ENCODE data around the gene VAMP7.

The VAMP7 gene

DNA sequence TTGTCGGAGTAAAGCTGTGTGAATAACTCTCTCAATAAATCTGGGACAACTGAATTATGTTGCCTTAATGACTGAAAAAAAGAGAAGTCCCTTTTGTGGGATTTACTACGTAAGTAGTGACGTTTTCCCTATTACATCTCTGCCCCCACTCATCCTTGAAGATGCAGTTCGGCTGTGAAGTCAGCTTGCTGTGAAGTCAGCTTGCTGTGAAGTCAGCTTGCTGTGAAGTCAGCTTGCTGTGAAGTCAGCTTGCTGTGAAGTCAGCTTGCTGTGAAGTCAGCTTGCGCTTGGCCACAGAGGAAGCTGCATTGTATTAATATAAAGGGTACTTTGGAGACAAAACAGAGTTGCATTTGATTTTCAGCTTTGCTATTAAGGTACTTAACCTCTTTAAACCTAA lies 8.0 kb upstream of the VAMP7 start:
- no peak for TF ChIP-seq POLR2AphosphoS5 (IDR thresholded peaks at IDR 0.05; ENCODE audit: low read depth, low read length)
- FAIRE-seq (no peak), DNase-seq (ENCODE audit: insufficient read length, low spot score) (no peak)

DNA sequence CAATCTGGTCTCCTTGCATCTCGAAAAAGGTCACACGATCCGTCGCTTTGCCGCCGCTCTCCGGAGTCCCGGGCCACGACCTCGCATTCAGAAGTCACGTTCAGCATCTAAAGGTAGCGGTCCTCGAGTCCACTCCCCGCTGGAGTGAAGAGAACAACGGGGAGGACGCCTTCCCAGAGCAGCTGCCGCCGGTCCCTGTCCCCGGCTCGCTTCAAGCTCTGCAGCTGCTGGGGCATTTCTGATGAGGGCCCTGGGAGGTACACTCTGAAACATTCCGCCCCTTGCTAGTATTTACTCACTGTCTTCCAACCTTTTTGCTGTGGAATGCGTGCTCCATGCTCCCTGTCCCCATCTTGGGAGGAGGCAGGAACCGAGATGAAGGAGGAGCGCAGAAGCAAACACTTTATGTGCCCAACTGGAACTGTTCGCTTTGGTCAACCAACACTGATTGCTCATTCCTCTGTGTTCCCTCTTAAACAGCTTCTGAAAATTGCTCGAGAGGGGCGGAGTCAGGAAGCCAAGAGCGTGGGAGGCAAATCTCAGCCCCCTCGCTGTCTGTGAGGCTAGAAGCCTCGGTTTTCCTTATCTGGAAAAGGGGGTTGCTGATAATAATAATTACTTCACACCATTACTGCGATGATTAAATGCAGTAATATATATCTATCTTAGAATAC lies 6.4 kb upstream of the VAMP7 start:
- FAIRE-seq (no peak), DNase-seq (ENCODE audit: insufficient read length, low spot score) (no peak)
- no peak for TF ChIP-seq POLR2AphosphoS5 (IDR thresholded peaks at IDR 0.05; ENCODE audit: low read depth, low read length)
- TF ChIP-seq POLR2A (IDR thresholded peaks at IDR 0.05; ENCODE audit: low read depth, low read length) = no peak
- no peak for TF ChIP-seq TAF1 (IDR thresholded peaks at IDR 0.05; ENCODE audit: low read depth, low read length)
- TF ChIP-seq PAX5 (IDR thresholded peaks at IDR 0.05; ENCODE audit: insufficient read depth, low read length, severe bottlenecking) = no peak
- TF ChIP-seq SPI1 (IDR thresholded peaks at IDR 0.05; ENCODE audit: low read depth, low read length) = no peak
- TF ChIP-seq POU2F2 (IDR thresholded peaks at IDR 0.05; ENCODE audit: low read depth, low read length) = no peak

DNA sequence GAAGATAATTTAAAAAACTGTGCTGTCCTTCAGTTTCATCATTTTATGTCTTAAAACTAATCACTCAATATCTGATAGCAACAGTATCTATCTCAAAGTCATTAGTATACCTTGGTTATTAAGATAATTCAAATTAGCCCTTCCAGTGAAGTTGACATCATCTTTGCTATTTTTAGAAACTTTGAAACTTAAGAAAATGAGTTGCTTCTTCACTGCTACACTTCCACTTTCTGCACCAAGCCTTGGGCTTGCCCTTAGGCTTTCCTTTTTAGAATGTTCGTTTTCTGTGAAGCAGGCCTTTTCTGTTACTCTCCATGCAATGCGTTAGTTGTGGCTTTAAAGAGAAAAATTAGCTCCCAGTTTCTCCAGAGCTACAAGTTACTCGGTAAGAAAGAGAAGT lies 4.4 kb upstream of the VAMP7 start:
- DNase-seq (ENCODE audit: insufficient read length, low spot score) (no peak), FAIRE-seq (peak; percentile 47)
- TF ChIP-seq POLR2AphosphoS5 (IDR thresholded peaks at IDR 0.05; ENCODE audit: low read depth, low read length) (no peak), POLR2A (IDR thresholded peaks at IDR 0.05; ENCODE audit: low read depth, low read length) (no peak), SPI1 (IDR thresholded peaks at IDR 0.05; ENCODE audit: low read depth, low read length) (peak; percentile 51)

DNA sequence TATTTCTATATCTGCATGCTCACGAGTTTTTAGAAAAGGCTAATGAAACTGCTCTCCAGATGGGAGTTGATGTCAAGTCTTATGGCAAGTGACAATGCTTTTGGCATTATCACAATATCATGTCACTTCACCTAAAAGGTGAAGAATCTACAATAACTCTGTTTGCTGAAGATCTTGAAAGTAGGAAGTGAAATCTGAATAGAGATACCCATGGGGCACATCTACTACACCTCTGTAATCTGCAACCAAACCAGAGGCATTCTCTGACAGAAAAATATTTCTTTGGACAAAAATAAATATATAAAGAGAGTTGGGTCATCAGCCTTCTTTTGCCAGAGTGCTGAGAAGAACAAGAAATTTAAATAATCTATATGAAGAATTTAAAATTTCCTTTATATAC lies 3.9 kb upstream of the VAMP7 start:
- FAIRE-seq (no peak), DNase-seq (ENCODE audit: insufficient read length, low spot score) (no peak)
- TF ChIP-seq POLR2A (IDR thresholded peaks at IDR 0.05; ENCODE audit: low read depth, low read length) = no peak
- peak; percentile 63 for TF ChIP-seq SPI1 (IDR thresholded peaks at IDR 0.05; ENCODE audit: low read depth, low read length)

DNA sequence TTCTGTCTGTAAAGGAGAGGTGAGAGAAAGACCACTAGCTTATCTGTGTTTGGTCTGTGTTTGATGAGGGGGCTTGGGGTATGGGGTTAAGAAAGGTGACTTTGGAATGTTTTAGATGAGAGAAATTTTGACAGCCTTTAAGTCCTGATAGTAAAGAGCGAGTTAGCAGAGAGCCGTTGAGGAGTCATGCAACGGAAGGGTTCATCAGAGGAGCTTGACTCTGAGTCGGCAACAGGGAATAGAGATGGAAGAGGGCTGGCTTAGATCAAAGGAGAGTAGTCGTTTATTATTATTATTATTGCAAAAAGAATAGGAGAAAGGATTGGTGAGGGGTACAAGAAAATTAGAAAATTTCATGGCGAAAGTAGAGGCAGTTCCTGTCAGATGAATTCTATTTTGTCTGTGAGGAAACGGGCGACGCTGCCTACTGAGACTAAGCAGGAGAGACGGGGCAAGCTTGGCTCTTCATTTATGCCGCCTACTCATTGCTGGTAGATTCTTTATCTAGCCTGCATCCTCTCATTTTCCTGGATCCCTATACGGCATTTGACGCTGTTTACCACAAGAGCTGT lies 473 bp upstream of the VAMP7 start:
- DNase-seq (ENCODE audit: insufficient read length, low spot score) (no peak), FAIRE-seq (no peak)
- TF ChIP-seq POU2F2 (IDR thresholded peaks at IDR 0.05; ENCODE audit: low read depth, low read length) = no peak
- TF ChIP-seq POLR2A (IDR thresholded peaks at IDR 0.05; ENCODE audit: low read depth, low read length) = no peak
- TF ChIP-seq POLR2AphosphoS5 (IDR thresholded peaks at IDR 0.05; ENCODE audit: low read depth, low read length) = no peak
- no peak for TF ChIP-seq TAF1 (IDR thresholded peaks at IDR 0.05; ENCODE audit: low read depth, low read length)
- no peak for TF ChIP-seq SPI1 (IDR thresholded peaks at IDR 0.05; ENCODE audit: low read depth, low read length)
- TF ChIP-seq PAX5 (IDR thresholded peaks at IDR 0.05; ENCODE audit: insufficient read depth, low read length, severe bottlenecking) = no peak

DNA sequence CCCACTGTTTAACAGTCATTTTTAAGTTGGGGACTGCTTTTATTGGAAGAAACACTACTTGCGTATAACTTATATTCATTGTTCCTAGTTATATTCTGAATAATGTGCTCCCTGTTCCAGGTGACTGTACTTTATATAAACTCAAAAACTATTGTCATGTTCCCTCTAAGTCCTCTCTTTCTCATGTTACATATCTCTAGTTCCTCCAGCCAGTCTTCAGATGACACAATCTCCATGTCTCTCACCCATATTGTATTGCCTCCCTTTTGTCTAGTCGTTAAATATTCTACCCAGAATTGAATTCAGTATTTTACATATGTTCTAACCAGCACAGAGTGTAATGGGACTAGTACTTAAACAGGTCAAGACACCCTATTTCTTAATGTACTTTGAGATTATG lies 5.3 kb downstream of the VAMP7 start:
- FAIRE-seq = no peak
- TF ChIP-seq TAF1 (IDR thresholded peaks at IDR 0.05; ENCODE audit: low read depth, low read length) (no peak), POLR2A (IDR thresholded peaks at IDR 0.05; ENCODE audit: low read depth, low read length) (no peak), PAX5 (IDR thresholded peaks at IDR 0.05; ENCODE audit: insufficient read depth, low read length, severe bottlenecking) (no peak), POLR2AphosphoS5 (IDR thresholded peaks at IDR 0.05; ENCODE audit: low read depth, low read length) (no peak), POU2F2 (IDR thresholded peaks at IDR 0.05; ENCODE audit: low read depth, low read length) (no peak), SPI1 (IDR thresholded peaks at IDR 0.05; ENCODE audit: low read depth, low read length) (no peak)
- no peak for DNase-seq (ENCODE audit: insufficient read length, low spot score)

DNA sequence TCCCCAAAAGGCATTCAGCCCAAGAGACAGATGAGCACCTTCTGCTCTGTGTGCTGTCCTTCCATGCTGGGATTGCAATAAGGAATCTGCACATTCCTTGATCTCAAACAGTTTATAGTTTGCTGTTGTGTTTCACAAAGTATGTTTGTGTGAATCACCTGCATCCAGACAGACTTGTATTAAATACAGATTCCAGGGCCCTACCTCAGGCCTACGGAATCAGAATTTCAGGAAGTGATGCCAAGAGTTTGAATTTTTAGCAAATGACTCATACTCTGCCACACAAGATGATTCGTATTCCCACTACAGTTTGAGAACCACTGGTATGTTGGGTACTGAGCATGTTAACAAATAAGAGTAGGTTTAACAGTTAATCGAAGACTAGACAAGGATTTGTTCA lies 7.0 kb downstream of the VAMP7 start:
- FAIRE-seq = no peak

DNA sequence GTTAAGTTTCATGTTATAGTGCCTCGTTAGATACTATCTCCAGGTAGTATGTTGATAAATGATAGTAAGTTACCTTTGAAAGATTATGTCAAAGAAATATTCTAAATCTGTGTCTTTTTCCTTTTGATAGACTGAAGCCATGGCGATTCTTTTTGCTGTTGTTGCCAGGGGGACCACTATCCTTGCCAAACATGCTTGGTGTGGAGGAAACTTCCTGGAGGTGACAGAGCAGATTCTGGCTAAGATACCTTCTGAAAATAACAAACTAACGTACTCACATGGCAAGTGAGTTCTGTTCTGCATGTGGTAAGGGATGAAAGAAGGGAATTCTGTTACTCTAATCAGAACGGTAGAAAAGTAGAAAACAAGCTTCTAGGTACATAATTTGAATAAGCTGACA lies 8.2 kb downstream of the VAMP7 start:
- FAIRE-seq = no peak
- DNase-seq (ENCODE audit: insufficient read length, low spot score) = no peak

More for the DNA sequence above, 7.0 kb downstream of the VAMP7 start:
- DNase-seq (ENCODE audit: insufficient read length, low spot score) = no peak
- no peak for TF ChIP-seq POLR2A (IDR thresholded peaks at IDR 0.05; ENCODE audit: low read depth, low read length)

DNA sequence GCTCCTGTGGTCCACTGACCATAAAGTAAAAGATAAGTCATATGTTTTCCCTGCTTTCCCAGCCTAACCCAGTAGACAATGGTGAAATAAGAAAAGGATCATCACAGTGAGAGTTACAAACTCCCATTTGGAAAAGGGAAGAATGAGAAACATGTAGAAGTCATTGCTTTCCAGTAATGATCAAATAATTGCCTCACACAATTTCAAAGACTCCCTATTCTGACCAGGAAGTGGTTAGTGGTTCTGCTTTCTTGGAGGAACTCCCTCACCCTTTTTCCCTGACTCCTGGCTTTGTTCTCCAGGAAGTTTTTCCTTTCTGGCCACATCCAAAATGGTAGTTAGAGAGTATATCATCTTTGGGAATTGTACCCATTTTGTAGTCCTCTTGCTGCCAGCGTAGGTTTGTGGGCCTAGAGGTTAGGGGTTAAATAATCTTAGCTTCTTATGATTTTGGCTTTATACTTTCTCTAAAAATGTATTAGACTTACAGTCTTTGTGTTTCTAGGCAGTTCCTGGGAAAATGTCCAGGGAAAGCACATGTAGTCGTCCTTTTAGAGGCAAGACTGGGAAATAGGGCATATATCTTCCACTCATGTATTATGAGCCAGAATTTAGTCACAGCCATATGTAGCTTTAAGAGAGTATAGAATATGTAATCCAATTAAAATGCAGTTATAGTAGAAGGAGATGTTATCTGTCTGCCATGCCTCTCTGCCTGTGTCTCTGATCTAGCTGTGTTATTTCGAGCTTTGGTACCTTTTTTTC lies 10.5 kb downstream of the VAMP7 start:
- no peak for DNase-seq (ENCODE audit: insufficient read length, low spot score)
- FAIRE-seq = no peak
- no peak for TF ChIP-seq TAF1 (IDR thresholded peaks at IDR 0.05; ENCODE audit: low read depth, low read length)

More for the DNA sequence above, 8.2 kb downstream of the VAMP7 start:
- TF ChIP-seq PAX5 (IDR thresholded peaks at IDR 0.05; ENCODE audit: insufficient read depth, low read length, severe bottlenecking) (no peak), POLR2A (IDR thresholded peaks at IDR 0.05; ENCODE audit: low read depth, low read length) (no peak), SPI1 (IDR thresholded peaks at IDR 0.05; ENCODE audit: low read depth, low read length) (no peak), TAF1 (IDR thresholded peaks at IDR 0.05; ENCODE audit: low read depth, low read length) (no peak), POU2F2 (IDR thresholded peaks at IDR 0.05; ENCODE audit: low read depth, low read length) (no peak), POLR2AphosphoS5 (IDR thresholded peaks at IDR 0.05; ENCODE audit: low read depth, low read length) (no peak)

DNA sequence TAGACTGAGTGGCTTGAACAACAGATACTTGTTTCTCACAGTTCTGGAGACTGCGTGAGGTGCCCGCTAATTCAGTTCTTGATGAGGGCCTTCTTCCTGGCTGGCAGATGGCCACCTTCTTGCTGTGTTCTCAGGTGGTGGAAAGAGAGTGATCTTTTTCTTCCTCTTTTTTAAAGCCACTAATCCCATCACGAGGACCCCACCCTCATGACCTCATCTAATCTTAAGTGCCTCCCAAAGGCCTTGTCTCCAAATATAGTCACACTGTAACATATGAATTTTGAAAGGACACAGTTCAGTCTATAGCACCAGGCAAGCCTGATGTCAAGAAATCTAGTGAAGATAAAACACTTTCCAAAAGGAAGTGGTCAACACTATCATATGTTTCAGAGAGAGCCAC lies 12.4 kb downstream of the VAMP7 start:
- FAIRE-seq = no peak
- DNase-seq (ENCODE audit: insufficient read length, low spot score) = no peak
- TF ChIP-seq SPI1 (IDR thresholded peaks at IDR 0.05; ENCODE audit: low read depth, low read length) = no peak
- no peak for TF ChIP-seq PAX5 (IDR thresholded peaks at IDR 0.05; ENCODE audit: insufficient read depth, low read length, severe bottlenecking)
- TF ChIP-seq TAF1 (IDR thresholded peaks at IDR 0.05; ENCODE audit: low read depth, low read length) = no peak
- no peak for TF ChIP-seq POU2F2 (IDR thresholded peaks at IDR 0.05; ENCODE audit: low read depth, low read length)
- no peak for TF ChIP-seq POLR2AphosphoS5 (IDR thresholded peaks at IDR 0.05; ENCODE audit: low read depth, low read length)
- TF ChIP-seq POLR2A (IDR thresholded peaks at IDR 0.05; ENCODE audit: low read depth, low read length) = no peak
